Measurements from ENCODE around the gene OR4D2. TPM values are rescaled to one million over a fixed set of nuclear protein-coding genes. Genes with fewer than 3 reads are reported as not detected.
A peak's percentile ranks its signal among the peaks of the same experiment; 100 is the strongest.

OR4D2 gene
- total RNA-seq, 1 experiment from 2014 or later: not detected

- H3K36me3 Mint-ChIP-seq (ENCODE audit: insufficient read depth, unreplicated experiment): no peaks in the 10 kb centered on the region
- POLR2A ChIA-PET: interaction anchor here (0.6 kb wide), 2 partner anchors 373 to 438 kb away, joined by 3 read pairs; no protein-coding TSS in a partner anchor
Observed at GRCh38 chr17:58210922-58211321, 44.1 kb downstream of the OR4D2 start.

GRCh38 chr17:58215685-58216084, 48.9 kb downstream of the OR4D2 start:
- no peaks in the 10 kb centered on the region; the same call in 1 of the 2 replicates for H3K36me3 ChIP-seq (ENCODE audit: control insufficient read depth, insufficient read depth, low read length)
- no peak for DNase-seq
- no peaks in the 10 kb centered on the region for H3K27me3 ChIP-seq (replicated peaks; ENCODE audit: control insufficient read depth, insufficient read depth, low read length)
- Mint-ChIP-seq H3K9me3 (ENCODE audit: unreplicated experiment) (no peaks in the 10 kb centered on the region), H3K27ac (ENCODE audit: unreplicated experiment) (no peak overlapping the region), H3K4me3 (ENCODE audit: unreplicated experiment) (no peak overlapping the region), H3K36me3 (ENCODE audit: insufficient read depth, unreplicated experiment) (peaks cover 13% of the 10 kb centered on the region), H3K4me1 (ENCODE audit: low read depth, unreplicated experiment) (no peaks in the 10 kb centered on the region), H3K27me3 (ENCODE audit: insufficient read depth, unreplicated experiment) (no peaks in the 10 kb centered on the region)
- ChIA-PET CTCF (no interaction called here), POLR2A (no interaction called here)
- no peaks in the 10 kb centered on the region for H3K4me1 ChIP-seq
- BruUV-seq (replicated peaks): no TSS peak
- H3K9me3 ChIP-seq: no peaks in the 10 kb centered on the region
- no peak overlapping the region for H3K4me3 ChIP-seq (ENCODE audit: low read depth, low read length)
- TF ChIP-seq CTCF (IDR thresholded peaks at IDR 0.05; ENCODE audit: insufficient read depth in 1 of 2, low read depth in 1 of 2, low read length in 1 of 2, severe bottlenecking in 1 of 2, unreplicated experiment in 1 of 2): peak in 1 of 2 experiments; percentile 4
- intact Hi-C loops (cut with micrococcal nuclease; ENCODE audit: unreplicated experiment): no loop called here

More at GRCh38 chr17:58210922-58211321, 44.1 kb downstream of the OR4D2 start:
- peak; percentile 42 to 53 for TF ChIP-seq CTCF (IDR thresholded peaks at IDR 0.05; ENCODE audit: insufficient read depth in 1 of 2, low read depth in 1 of 2, low read length in 1 of 2, severe bottlenecking in 1 of 2, unreplicated experiment in 1 of 2)
- Mint-ChIP-seq H3K27me3 (ENCODE audit: insufficient read depth, unreplicated experiment) (no peaks in the 10 kb centered on the region), H3K4me1 (ENCODE audit: low read depth, unreplicated experiment) (peaks cover 10% of the 10 kb centered on the region), H3K4me3 (ENCODE audit: unreplicated experiment) (no peak overlapping the region), H3K9me3 (ENCODE audit: unreplicated experiment) (no peaks in the 10 kb centered on the region), H3K27ac (ENCODE audit: unreplicated experiment) (no peak overlapping the region)
- DNase-seq: peak in 1 of 2 experiments; percentile 42
- Histone ChIP-seq H3K9me3 (no peaks in the 10 kb centered on the region), H3K4me1 (peaks cover 18% of the 10 kb centered on the region), H3K4me3 (ENCODE audit: low read depth, low read length) (no peak overlapping the region), H3K36me3 (ENCODE audit: control insufficient read depth, insufficient read depth, low read length) (peaks cover 2% of the 10 kb centered on the region), H3K27me3 (replicated peaks; ENCODE audit: control insufficient read depth, insufficient read depth, low read length) (no peaks in the 10 kb centered on the region)
- intact Hi-C loops (cut with micrococcal nuclease; ENCODE audit: unreplicated experiment): no loop called here
- BruUV-seq (replicated peaks): no TSS peak
- CTCF ChIA-PET: no interaction called here

- CTCF ChIA-PET: interaction anchor here (2.0 kb wide), 1 partner anchor 18 kb away, joined by 8 read pairs; no protein-coding TSS in a partner anchor
Observed at GRCh38 chr17:58217766-58218165, 51.0 kb downstream of the OR4D2 start.

More at GRCh38 chr17:58217766-58218165, 51.0 kb downstream of the OR4D2 start:
- Mint-ChIP-seq H3K36me3 (ENCODE audit: insufficient read depth, unreplicated experiment) (peaks cover 13% of the 10 kb centered on the region), H3K9me3 (ENCODE audit: unreplicated experiment) (no peaks in the 10 kb centered on the region), H3K4me3 (ENCODE audit: unreplicated experiment) (peak overlapping the region; percentile 94), H3K4me1 (ENCODE audit: low read depth, unreplicated experiment) (no peaks in the 10 kb centered on the region), H3K27me3 (ENCODE audit: insufficient read depth, unreplicated experiment) (peaks cover 3% of the 10 kb centered on the region), H3K27ac (ENCODE audit: unreplicated experiment) (no peak overlapping the region)
- Histone ChIP-seq H3K4me1 (no peaks in the 10 kb centered on the region), H3K4me3 (ENCODE audit: low read depth, low read length) (no peak overlapping the region), H3K27me3 (replicated peaks; ENCODE audit: control insufficient read depth, insufficient read depth, low read length) (no peaks in the 10 kb centered on the region), H3K9me3 (no peaks in the 10 kb centered on the region), H3K36me3 (ENCODE audit: control insufficient read depth, insufficient read depth, low read length) (no peaks in the 10 kb centered on the region; the same call in 1 of the 2 replicates)
- TSS peak; percentile 33 for BruUV-seq (replicated peaks)
- intact Hi-C loops (cut with micrococcal nuclease; ENCODE audit: unreplicated experiment): no loop called here
- DNase-seq: no peak
- POLR2A ChIA-PET: interaction anchor here (0.6 kb wide), 1 partner anchor 16 kb away, joined by 3 read pairs; no protein-coding TSS in a partner anchor
- TF ChIP-seq CTCF (IDR thresholded peaks at IDR 0.05; ENCODE audit: insufficient read depth in 1 of 2, low read depth in 1 of 2, low read length in 1 of 2, severe bottlenecking in 1 of 2, unreplicated experiment in 1 of 2): no peak

Data from Caco-2 (cell line).